NB4 (cell line): ENCODE data around the gene CNTN4.

ENCODE experiments used
- DNase-seq: peaks from one replicate; pipeline ENCODE4 v3.0.0; 2010; ENCODE audit warnings: low read depth
- H3K4me3 ChIP-seq: one replicate; pipeline ENCODE4 v1.5.1; 2011; ENCODE audit warnings: mild to moderate bottlenecking, low read depth, low read length, moderate library complexity
- CTCF ChIP-seq: IDR thresholded peaks from one replicate; pipeline ENCODE4 v1.5.1; 2012; ENCODE audit warnings: low read depth, low read length
- MAX ChIP-seq: IDR thresholded peaks from 2 replicates; pipeline ENCODE4 v1.6.1; 2011; ENCODE audit warnings: low read depth, low read length
- MYC ChIP-seq: IDR thresholded peaks from 2 replicates; pipeline ENCODE4 v1.6.1; 2011; ENCODE audit warnings: low read depth, low read length
- POLR2A ChIP-seq: IDR thresholded peaks from 2 replicates; pipeline ENCODE4 v1.6.1; 2011; ENCODE audit warnings: mild to moderate bottlenecking; ENCODE audit not compliant: insufficient read length; ENCODE audit errors: extremely low read depth

Gene CNTN4

GRCh38 chr3:2578560-2578959 is 479.9 kb downstream of the CNTN4 start:
- DNase-seq = no peak
- no peak for TF ChIP-seq MYC
- TF ChIP-seq MAX = no peak
- TF ChIP-seq CTCF = no peak
- no peak overlapping the region for H3K4me3 ChIP-seq

GRCh38 chr3:2579206-2579605 is 480.5 kb downstream of the CNTN4 start:
- no peak overlapping the region for H3K4me3 ChIP-seq
- no peak for DNase-seq
- TF ChIP-seq MYC = no peak
- no peak for TF ChIP-seq POLR2A
- TF ChIP-seq CTCF = no peak
- no peak for TF ChIP-seq MAX

- no peak for TF ChIP-seq MYC
- no peak for TF ChIP-seq POLR2A
- TF ChIP-seq MAX = no peak
- no peak for TF ChIP-seq CTCF
- no peak overlapping the region for H3K4me3 ChIP-seq
- no peak for DNase-seq
Measured at GRCh38 chr3:2583046-2583445, 484.4 kb downstream of the CNTN4 start.

GRCh38 chr3:2589336-2589969 is 490.8 kb downstream of the CNTN4 start:
- no peak for DNase-seq
- no peak overlapping the region for H3K4me3 ChIP-seq
- TF ChIP-seq MYC (no peak), MAX (no peak), CTCF (no peak), POLR2A (no peak)

GRCh38 chr3:2595486-2595885 is 496.8 kb downstream of the CNTN4 start:
- H3K4me3 ChIP-seq = no peak overlapping the region
- no peak for DNase-seq
- TF ChIP-seq MAX (no peak), CTCF (no peak), MYC (no peak), POLR2A (no peak)

GRCh38 chr3:2597615-2598014 is 498.9 kb downstream of the CNTN4 start:
- DNase-seq = no peak
- H3K4me3 ChIP-seq = no peak overlapping the region
- no peak for TF ChIP-seq MAX
- no peak for TF ChIP-seq POLR2A
- TF ChIP-seq CTCF = no peak
